GM23248 (cell line): ENCODE measurements around the gene LMOD1. TPM values are rescaled to one million over a fixed set of nuclear protein-coding genes. Genes with fewer than 3 reads are reported as not detected.
"Not testable (repeated sequence)": the region's sequence is repeated elsewhere in the genome, so short reads cannot be mapped to it uniquely, and the experiment has no call there.

Experiments used
- DNase-seq: peaks from one replicate; pipeline ENCODE4 v3.0.0-alpha.2; 2015
- H2AFZ ChIP-seq: fragments of 200-600 bp; sonication (generic); 2 replicates; pipeline ENCODE4 v1.6.1; 2016; ENCODE audit warnings: antibody characterized with exemption
- H3F3A ChIP-seq: fragments of 200-600 bp; sonication (generic); 2 replicates; pipeline ENCODE4 v1.6.1; 2016; ENCODE audit warnings: mild to moderate bottlenecking, antibody characterized with exemption, mixed run types; ENCODE audit not compliant: insufficient read depth
- H3K27ac ChIP-seq: fragments of 200-600 bp; sonication (generic); 2 replicates; pipeline ENCODE4 v1.5.1; 2016; ENCODE audit warnings: mild to moderate bottlenecking
- H3K27me3 ChIP-seq: fragments of 200-600 bp; sonication (generic); replicated peaks from 2 replicates; pipeline ENCODE4 v1.6.1; 2016; ENCODE audit warnings: mild to moderate bottlenecking; ENCODE audit not compliant: insufficient read depth
- H3K36me3 ChIP-seq: fragments of 200-600 bp; sonication (generic); 2 replicates; pipeline ENCODE4 v1.6.1; 2016; ENCODE audit warnings: low read depth, mild to moderate bottlenecking
- H3K4me1 ChIP-seq: fragments of 200-600 bp; sonication (generic); 2 replicates; pipeline ENCODE4 v1.6.1; 2016; ENCODE audit warnings: mild to moderate bottlenecking; ENCODE audit not compliant: insufficient read depth
- H3K4me2 ChIP-seq: fragments of 200-600 bp; sonication (generic); one replicate; pipeline ENCODE4 v1.6.1; 2016; ENCODE audit warnings: mild to moderate bottlenecking; ENCODE audit not compliant: unreplicated experiment
- H3K4me3 ChIP-seq: fragments of 200-600 bp; sonication (generic); 2 replicates; pipeline ENCODE4 v1.5.1; 2016; ENCODE audit warnings: mild to moderate bottlenecking
- H3K79me2 ChIP-seq: fragments of 200-600 bp; sonication (generic); 2 replicates; pipeline ENCODE4 v1.6.1; 2016; ENCODE audit warnings: mild to moderate bottlenecking; ENCODE audit not compliant: insufficient read depth
- H3K9ac ChIP-seq: fragments of 200-600 bp; sonication (generic); 2 replicates; pipeline ENCODE4 v1.6.1; 2016; ENCODE audit warnings: mild to moderate bottlenecking
- H3K9me2 ChIP-seq: fragments of 200-600 bp; sonication (generic); 2 replicates; pipeline ENCODE4 v1.6.1; 2016; ENCODE audit warnings: mixed run types, mild to moderate bottlenecking, moderate library complexity; ENCODE audit not compliant: insufficient read depth
- H3K9me3 ChIP-seq: fragments of 200-600 bp; sonication (generic); one replicate; pipeline ENCODE4 v1.6.1; 2017; ENCODE audit warnings: low read depth
- H4K20me1 ChIP-seq: fragments of 200-600 bp; sonication (generic); 2 replicates; pipeline ENCODE4 v1.6.0; 2016; ENCODE audit not compliant: insufficient read depth
- EZH2 ChIP-seq: fragments of 200-600 bp; sonication (generic); IDR thresholded peaks from 2 replicates; pipeline ENCODE4 v1.6.1; 2018; ENCODE audit warnings: antibody characterized with exemption, mild to moderate bottlenecking; ENCODE audit not compliant: insufficient read depth, poor library complexity, severe bottlenecking
- EZH2phosphoT487 ChIP-seq: fragments of 200-600 bp; sonication (generic); IDR thresholded peaks from 2 replicates; pipeline ENCODE4 v1.6.1; 2018; ENCODE audit warnings: antibody characterized with exemption, moderate library complexity, mild to moderate bottlenecking, low read depth; ENCODE audit not compliant: insufficient read depth
- WGBS, 2 experiments: methylation state at CpG; one replicate each; pipeline ENCODE4 v1.1.6; 2015 to 2017; ENCODE audit warnings: low lambda C conversion rate in 2 of 2, low coverage in 1 of 2; ENCODE audit errors: missing lambda C conversion rate in 2 of 2; 5-methylcytosine and 5-hydroxymethylcytosine counted together
- in situ Hi-C: fragments of 300-500 bp; cut with MboI; formaldehyde crosslinking; loops from 2 replicates; pipeline ENCODE4 v1.15.0; 2020
- polyA plus RNA-seq: library from polyadenylated mRNA; unstranded; fragments of >200 nt; fragmentation: Nextera tagmentation; extraction: Ambion mirVana; gene quantifications from 2 replicates; pipeline ENCODE4 v1.2.1, GENCODE V29; 2016
- total RNA-seq: library from RNA; depleted of rRNA; stranded (reverse); fragments of >200 nt; shearing (Covaris generic); gene quantifications from 2 replicates; pipeline ENCODE4 v1.2.3, GENCODE V29; 2014

Gene LMOD1
- total and polyA plus RNA-seq, 2 experiments from 2014 or later: 6.1 to 7.8 TPM

GRCh38 chr1:201964261-201964660 is 17.9 kb upstream of the LMOD1 start:
- no peak for TF ChIP-seq EZH2phosphoT487
- TF ChIP-seq EZH2: no peak
- DNase-seq: peak; percentile 67
- peaks cover 64% of the 10 kb centered on the region for H3K79me2 ChIP-seq
- peaks cover 52% of the 10 kb centered on the region for H3F3A ChIP-seq
- no peaks in the 10 kb centered on the region for H3K9me3 ChIP-seq
- H3K27me3 ChIP-seq: no peaks in the 10 kb centered on the region
- H3K4me1 ChIP-seq: peaks cover 5% of the 10 kb centered on the region; the same call in 1 of the 2 replicates
- H3K4me2 ChIP-seq: no peak overlapping the region
- WGBS, 2 experiments: 62 to 75% methylated on average over 1 of the region's 1 CpG
- no peak overlapping the region for H3K4me3 ChIP-seq
- no peak overlapping the region for H2AFZ ChIP-seq
- no peaks in the 10 kb centered on the region for H3K9me2 ChIP-seq
- no peak overlapping the region for H3K9ac ChIP-seq
- in situ Hi-C loops: no loop called here
- H3K36me3 ChIP-seq: peaks cover 63% of the 10 kb centered on the region
- no peaks in the 10 kb centered on the region for H4K20me1 ChIP-seq
- H3K27ac ChIP-seq: no peak overlapping the region

DNA sequence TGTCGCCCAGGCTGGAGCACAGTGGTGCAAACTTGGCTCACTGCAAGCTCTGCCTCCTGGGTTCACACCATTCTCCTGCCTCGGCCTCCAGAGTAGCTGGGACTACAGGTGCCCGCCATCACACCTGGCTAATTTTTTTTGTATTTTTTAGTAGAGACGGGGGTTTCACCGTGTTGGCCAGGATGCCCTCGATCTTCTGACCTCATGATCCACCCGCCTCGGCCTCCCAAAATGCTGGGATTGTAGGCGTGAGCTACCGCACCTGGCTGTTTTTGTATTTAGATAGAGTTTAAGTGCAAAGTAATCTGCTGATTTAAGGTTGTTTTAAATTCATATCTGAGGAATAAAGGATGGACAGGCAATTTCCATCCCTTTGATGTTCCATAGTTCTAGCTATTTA is 16.0 kb upstream of the LMOD1 start:
- H3K27me3 ChIP-seq, H3K9me2 ChIP-seq, DNase-seq, H3K4me2 ChIP-seq, H3K9me3 ChIP-seq, H4K20me1 ChIP-seq, H3K27ac ChIP-seq, H3K9ac ChIP-seq, H3K4me1 ChIP-seq, H2AFZ ChIP-seq, in situ Hi-C loops, H3K4me3 ChIP-seq: not testable (repeated sequence)
- peaks cover 62% of the 10 kb centered on the region for H3K36me3 ChIP-seq
- H3K79me2 ChIP-seq: peaks cover 75% of the 10 kb centered on the region
- 93% methylated on average over 10 of the region's 10 CpGs for WGBS, 2 experiments
- peaks cover 42% of the 10 kb centered on the region for H3F3A ChIP-seq

- no peak overlapping the region for H3K27ac ChIP-seq
- peaks cover 10% of the 10 kb centered on the region for H3K4me1 ChIP-seq
- H3K79me2 ChIP-seq: peaks cover 72% of the 10 kb centered on the region
- peaks cover 20% of the 10 kb centered on the region for H3F3A ChIP-seq
- peaks cover 37% of the 10 kb centered on the region for H3K36me3 ChIP-seq
- DNase-seq: no peak
- H3K4me2 ChIP-seq: no peak overlapping the region
- no peak overlapping the region for H2AFZ ChIP-seq
- in situ Hi-C loops: no loop called here
- H3K27me3 ChIP-seq: no peaks in the 10 kb centered on the region
- no peaks in the 10 kb centered on the region for H3K9me2 ChIP-seq
- no peaks in the 10 kb centered on the region for H4K20me1 ChIP-seq
- no peak for TF ChIP-seq EZH2phosphoT487
- TF ChIP-seq EZH2: no peak
- H3K4me3 ChIP-seq: no peak overlapping the region
- H3K9ac ChIP-seq: no peak overlapping the region
- 84 to 90% methylated on average over 5 of the region's 5 CpGs for WGBS, 2 experiments
- no peaks in the 10 kb centered on the region for H3K9me3 ChIP-seq
Observed at GRCh38 chr1:201958348-201958747, 12.0 kb upstream of the LMOD1 start.

GRCh38 chr1:201955729-201956143 is 9.4 kb upstream of the LMOD1 start:
- peaks cover 55% of the 10 kb centered on the region for H3K79me2 ChIP-seq
- H3K9me2 ChIP-seq: no peaks in the 10 kb centered on the region
- H3K9me3 ChIP-seq: no peaks in the 10 kb centered on the region
- in situ Hi-C loops: no loop called here
- peaks cover 19% of the 10 kb centered on the region for H3K36me3 ChIP-seq
- no peaks in the 10 kb centered on the region for H3K27me3 ChIP-seq
- peak overlapping the region; percentile 95 for H3K9ac ChIP-seq
- TF ChIP-seq EZH2phosphoT487: no peak
- TF ChIP-seq EZH2: no peak
- H3K4me2 ChIP-seq: peak overlapping the region; percentile 98
- 0 out of 2 replicates have a peak, but pooled peaks cover 4% of the 10 kb centered on the region for H3F3A ChIP-seq
- peak overlapping the region; percentile 87 for H2AFZ ChIP-seq
- peak overlapping the region; percentile 94 for H3K4me3 ChIP-seq
- peak overlapping the region; percentile 92 for H3K27ac ChIP-seq
- DNase-seq: no peak
- peaks cover 10% of the 10 kb centered on the region for H3K4me1 ChIP-seq
- no peaks in the 10 kb centered on the region for H4K20me1 ChIP-seq
- 1% methylated on average over 17 of the region's 17 CpGs for WGBS, 2 experiments
